HEK293 (cell line): ENCODE data around the gene RPGR.

Experiments
- CTCF ChIA-PET: fragments of 350-600 bp; formaldehyde crosslinking; extraction: SDS; loops from one replicate; lab custom pipeline; 2021; ENCODE audit warnings: antibody characterized with exemption; lab: Yijun Ruan, JAX
- POLR2A ChIA-PET: fragments of 300-600 bp; formaldehyde crosslinking; extraction: SDS; loops from one replicate; lab custom pipeline; 2020; ENCODE audit warnings: antibody characterized with exemption, inconsistent platforms; lab: Yijun Ruan, JAX
- H3K27ac ChIP-seq: fragments of 200-500 bp; sonication (Bioruptor generic); 2 replicates; pipeline ENCODE4 v1.5.1; 2014; ENCODE audit warnings: low read depth, low read length, control low read depth, inconsistent platforms; ENCODE audit errors: extremely low read depth
- H3K36me3 ChIP-seq, 2 experiments: fragments of 200-500 bp in 1 of 2; sonication (Bioruptor generic) in 1 of 2; 1 replicate in 1 of 2; 2 replicates in 1 of 2; pipeline ENCODE4 v1.5.1; 2014 to 2017; ENCODE audit warnings: inconsistent platforms in 2 of 2, low read length in 2 of 2; ENCODE audit not compliant: control insufficient read depth in 2 of 2, insufficient read depth in 1 of 2
- H3K4me1 ChIP-seq: fragments of 200-500 bp; sonication (Bioruptor generic); 2 replicates; pipeline ENCODE4 v1.5.1; 2014; ENCODE audit warnings: mild to moderate bottlenecking, low read length, inconsistent platforms; ENCODE audit not compliant: control insufficient read depth, insufficient read depth
- H3K4me3 ChIP-seq: 2 replicates; pipeline ENCODE4 v1.5.1; 2011; ENCODE audit warnings: low read depth, mild to moderate bottlenecking, control low read depth, low read length, moderate library complexity
- H3K9me3 ChIP-seq: fragments of 200-500 bp; sonication (Bioruptor generic); 2 replicates; pipeline ENCODE4 v1.5.1; 2014; ENCODE audit warnings: low read depth, low read length, inconsistent platforms; ENCODE audit not compliant: control insufficient read depth, insufficient read depth
- KLF7 ChIP-seq: fragments of 450-650 bp; formaldehyde crosslinking; IDR thresholded peaks from 2 replicates; pipeline ENCODE4 v1.5.1; 2016; ENCODE audit warnings: missing biosample characterization, missing genetic modification characterization, borderline replicate concordance
- KLF9 ChIP-seq: fragments of 450-650 bp; formaldehyde crosslinking; IDR thresholded peaks from 2 replicates; pipeline ENCODE4 v1.5.1; 2016; ENCODE audit warnings: missing biosample characterization, missing genetic modification characterization, low read depth
- SP3 ChIP-seq: fragments of 450-650 bp; formaldehyde crosslinking; IDR thresholded peaks from 2 replicates; pipeline ENCODE4 v1.5.1; 2016; ENCODE audit warnings: missing biosample characterization, missing genetic modification characterization
- ZBTB17 ChIP-seq: fragments of 450-650 bp; formaldehyde crosslinking; IDR thresholded peaks from 2 replicates; pipeline ENCODE4 v1.5.1; 2016; ENCODE audit warnings: missing biosample characterization, missing genetic modification characterization
- ZBTB8A ChIP-seq: fragments of 450-650 bp; formaldehyde crosslinking; IDR thresholded peaks from 2 replicates; pipeline ENCODE4 v1.5.1; 2016; ENCODE audit warnings: missing biosample characterization, missing genetic modification characterization
- ZNF114 ChIP-seq: fragments of 450-650 bp; formaldehyde crosslinking; IDR thresholded peaks from 2 replicates; pipeline ENCODE4 v1.5.0; 2017; ENCODE audit warnings: missing biosample characterization, missing genetic modification characterization
- ZNF274 ChIP-seq, 2 experiments: fragments of 200-500 bp in 1 of 2; fragments of 450-650 bp in 1 of 2; sonication (Bioruptor generic) in 1 of 2; formaldehyde crosslinking in 1 of 2; IDR thresholded peaks; 2 replicates each; pipeline versions ENCODE4 v1.5.1 to v1.6.1; 2014 to 2016; ENCODE audit warnings: borderline replicate concordance in 1 of 2, inconsistent platforms in 1 of 2, low read length in 1 of 2, missing biosample characterization in 1 of 2, missing genetic modification characterization in 1 of 2
- ZNF292 ChIP-seq: fragments of 450-650 bp; formaldehyde crosslinking; IDR thresholded peaks from 2 replicates; pipeline ENCODE4 v1.5.1; 2016; ENCODE audit warnings: low read depth, missing biosample characterization, missing genetic modification characterization, borderline replicate concordance
- ZNF302 ChIP-seq: fragments of 450-650 bp; formaldehyde crosslinking; IDR thresholded peaks from 2 replicates; pipeline ENCODE4 v1.5.1; 2016; ENCODE audit warnings: missing biosample characterization, missing genetic modification characterization, low read depth
- ZNF37A ChIP-seq: fragments of 450-650 bp; IDR thresholded peaks from 2 replicates; pipeline ENCODE4 v1.5.1; 2018; ENCODE audit warnings: missing biosample characterization, missing genetic modification characterization
- ZNF514 ChIP-seq: fragments of 450-650 bp; formaldehyde crosslinking; IDR thresholded peaks from 2 replicates; pipeline ENCODE4 v1.5.1; 2016; ENCODE audit warnings: missing biosample characterization, missing genetic modification characterization
- ZNF610 ChIP-seq: fragments of 450-650 bp; formaldehyde crosslinking; IDR thresholded peaks from 2 replicates; pipeline ENCODE4 v1.5.1; 2016; ENCODE audit warnings: missing biosample characterization, missing genetic modification characterization, borderline replicate concordance
- ZNF664 ChIP-seq: fragments of 450-650 bp; formaldehyde crosslinking; IDR thresholded peaks from 2 replicates; pipeline ENCODE4 v1.5.1; 2016; ENCODE audit warnings: missing biosample characterization, missing genetic modification characterization
- ZNF670 ChIP-seq: fragments of 450-650 bp; formaldehyde crosslinking; IDR thresholded peaks from 2 replicates; pipeline ENCODE4 v1.5.1; 2016; ENCODE audit warnings: missing biosample characterization, missing genetic modification characterization, low read depth
- ZNF677 ChIP-seq: fragments of 450-650 bp; IDR thresholded peaks from 2 replicates; pipeline ENCODE4 v1.5.0; 2018; ENCODE audit warnings: missing biosample characterization, mild to moderate bottlenecking, missing genetic modification characterization, moderate library complexity
- ZNF701 ChIP-seq: fragments of 450-650 bp; formaldehyde crosslinking; IDR thresholded peaks from 2 replicates; pipeline ENCODE4 v1.5.1; 2016; ENCODE audit warnings: missing biosample characterization, missing genetic modification characterization
- ZNF830 ChIP-seq: fragments of 450-650 bp; IDR thresholded peaks from 2 replicates; pipeline ENCODE4 v1.5.0; 2018; ENCODE audit warnings: missing biosample characterization, missing genetic modification characterization, low read depth, mild to moderate bottlenecking, moderate library complexity
- ZSCAN23 ChIP-seq: fragments of 450-650 bp; formaldehyde crosslinking; IDR thresholded peaks from 2 replicates; pipeline ENCODE4 v1.5.1; 2016; ENCODE audit warnings: missing biosample characterization, missing genetic modification characterization
- TF ChIP-seq, protein P1 (sequence below): fragments of 450-650 bp; formaldehyde crosslinking; IDR thresholded peaks from 2 replicates; pipeline ENCODE4 v1.5.1; 2016; ENCODE audit warnings: missing biosample characterization, missing genetic modification characterization
- TF ChIP-seq, protein P2 (sequence below): fragments of 450-650 bp; formaldehyde crosslinking; IDR thresholded peaks from 2 replicates; pipeline ENCODE4 v1.5.1; 2017; ENCODE audit warnings: missing biosample characterization, mild to moderate bottlenecking, missing genetic modification characterization, moderate library complexity

RPGR gene

DNA sequence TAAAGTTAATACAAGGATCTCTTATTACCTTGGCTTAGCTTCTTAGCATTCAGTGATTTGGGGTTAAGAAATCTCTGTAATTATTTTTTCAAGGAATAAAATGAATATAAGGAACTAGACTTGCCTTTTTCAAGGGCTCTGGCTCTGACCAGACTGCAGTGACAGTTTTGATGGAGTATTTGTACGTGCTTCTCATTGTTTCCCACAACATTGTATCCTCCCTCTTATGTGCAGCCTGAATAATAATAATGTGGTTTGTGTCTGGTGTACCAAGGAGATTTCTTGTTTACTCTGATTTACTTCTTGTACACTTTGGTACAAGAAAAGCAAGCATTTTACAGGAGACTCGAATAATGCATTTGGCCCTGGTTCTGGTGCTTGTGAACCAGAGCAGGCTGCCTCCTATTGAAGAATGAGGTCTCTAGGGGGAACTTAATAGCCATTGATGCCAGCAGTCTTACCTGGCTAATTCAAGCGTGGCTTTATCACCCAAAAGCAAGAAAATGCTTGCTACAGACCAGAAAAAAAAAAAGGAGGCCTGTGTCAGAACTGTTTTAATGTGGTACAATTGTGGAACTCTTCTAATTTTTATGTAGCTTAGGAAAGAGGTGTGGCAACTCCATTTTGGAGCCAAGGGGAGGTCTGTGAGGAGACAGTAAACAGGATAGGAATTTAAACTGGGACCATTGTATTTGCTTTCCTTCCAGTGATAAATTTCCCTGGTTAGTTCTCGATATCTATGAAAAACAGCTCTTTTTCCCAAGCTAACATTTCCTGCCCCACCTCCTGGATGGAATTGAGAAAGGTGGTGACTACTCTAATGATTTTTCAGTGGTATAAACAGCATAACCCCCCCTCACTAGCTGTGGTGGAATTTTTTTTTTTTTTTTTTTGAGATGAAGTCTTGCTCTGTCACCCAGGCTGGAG is 30.7 kb upstream of the RPGR start:
- TF ChIP-seq ZSCAN23 (tag by site-specific recombination) (no peak), ZNF610 (tag by site-specific recombination) (no peak), ZNF677 (tag by site-specific recombination) (no peak), ZNF302 (tag by site-specific recombination) (no peak), ZNF514 (no peak), KLF7 (no peak), ZNF670 (tag by site-specific recombination) (no peak), ZNF274 (IDR thresholded peaks at IDR 0.05; ENCODE audit: low read length) (no peak), ZNF274 (tag by site-specific recombination; IDR thresholded peaks at IDR 0.05; ENCODE audit: borderline replicate concordance) (no peak), KLF9 (tag by site-specific recombination) (no peak)
- TF ChIP-seq, protein P1, sequence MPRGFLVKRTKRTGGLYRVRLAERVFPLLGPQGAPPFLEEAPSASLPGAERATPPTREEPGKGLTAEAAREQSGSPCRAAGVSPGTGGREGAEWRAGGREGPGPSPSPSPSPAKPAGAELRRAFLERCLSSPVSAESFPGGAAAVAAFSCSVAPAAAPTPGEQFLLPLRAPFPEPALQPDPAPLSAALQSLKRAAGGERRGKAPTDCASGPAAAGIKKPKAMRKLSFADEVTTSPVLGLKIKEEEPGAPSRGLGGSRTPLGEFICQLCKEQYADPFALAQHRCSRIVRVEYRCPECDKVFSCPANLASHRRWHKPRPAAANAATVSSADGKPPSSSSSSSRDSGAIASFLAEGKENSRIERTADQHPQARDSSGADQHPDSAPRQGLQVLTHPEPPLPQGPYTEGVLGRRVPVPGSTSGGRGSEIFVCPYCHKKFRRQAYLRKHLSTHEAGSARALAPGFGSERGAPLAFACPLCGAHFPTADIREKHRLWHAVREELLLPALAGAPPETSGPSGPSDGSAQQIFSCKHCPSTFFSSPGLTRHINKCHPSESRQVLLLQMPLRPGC (tag by site-specific recombination): no peak
- TF ChIP-seq, protein P2, sequence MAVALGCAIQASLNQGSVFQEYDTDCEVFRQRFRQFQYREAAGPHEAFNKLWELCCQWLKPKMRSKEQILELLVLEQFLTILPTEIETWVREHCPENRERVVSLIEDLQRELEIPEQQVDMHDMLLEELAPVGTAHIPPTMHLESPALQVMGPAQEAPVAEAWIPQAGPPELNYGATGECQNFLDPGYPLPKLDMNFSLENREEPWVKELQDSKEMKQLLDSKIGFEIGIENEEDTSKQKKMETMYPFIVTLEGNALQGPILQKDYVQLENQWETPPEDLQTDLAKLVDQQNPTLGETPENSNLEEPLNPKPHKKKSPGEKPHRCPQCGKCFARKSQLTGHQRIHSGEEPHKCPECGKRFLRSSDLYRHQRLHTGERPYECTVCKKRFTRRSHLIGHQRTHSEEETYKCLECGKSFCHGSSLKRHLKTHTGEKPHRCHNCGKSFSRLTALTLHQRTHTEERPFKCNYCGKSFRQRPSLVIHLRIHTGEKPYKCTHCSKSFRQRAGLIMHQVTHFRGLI (tag by site-specific recombination): no peak
- TF ChIP-seq, all 188 proteins: peak for 0
- Histone ChIP-seq H3K9me3 (no peaks in the 10 kb centered on the region), H3K4me1 (no peaks in the 10 kb centered on the region), H3K27ac (no peak overlapping the region), H3K4me3 (no peak overlapping the region), H3K36me3 (no peaks in the 10 kb centered on the region)
- ChIA-PET POLR2A (no interaction called here), CTCF (interaction anchor here (0.5 to 0.7 kb wide), 3 partner anchors 10 to 120 kb away, joined by 3 read pairs; no protein-coding TSS in a partner anchor)

DNA sequence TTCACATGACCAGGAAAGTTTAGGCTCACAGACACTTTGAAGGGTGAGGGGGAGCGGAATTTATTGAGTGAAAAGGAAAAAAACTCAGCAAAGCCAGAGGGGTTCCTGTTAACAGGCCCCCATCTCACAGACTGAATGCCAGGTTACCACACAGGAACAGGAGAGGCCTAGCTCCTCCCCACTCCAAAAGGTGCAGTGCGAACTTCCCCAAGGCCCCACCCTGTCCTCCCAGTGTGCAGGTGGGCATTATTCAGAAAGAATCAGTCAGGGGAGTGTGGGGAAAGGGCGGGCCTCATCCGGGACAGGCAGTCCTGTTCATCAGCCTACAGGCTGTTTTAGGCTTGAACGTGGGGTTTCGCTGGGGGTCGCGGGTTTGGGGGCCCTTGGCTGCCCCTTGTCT is 29.1 kb upstream of the RPGR start:
- POLR2A ChIA-PET: no interaction called here
- no peak for TF ChIP-seq ZNF37A (tag by site-specific recombination)
- TF ChIP-seq ZBTB8A (tag by site-specific recombination): no peak
- no peak for TF ChIP-seq ZNF664 (tag by site-specific recombination)
- no peak for TF ChIP-seq ZBTB17
- no peak for TF ChIP-seq ZNF701 (tag by site-specific recombination)
- TF ChIP-seq ZNF292 (tag by site-specific recombination): no peak
- TF ChIP-seq ZNF830: no peak
- TF ChIP-seq SP3: no peak
- no peak for TF ChIP-seq ZNF114 (tag by site-specific recombination)
- TF ChIP-seq, all 188 proteins: peak for 0
- CTCF ChIA-PET: interaction anchor here (0.6 kb wide), 1 partner anchor 136 kb away, joined by 5 read pairs; the partner anchor contains the start of gene SRPX

More for the DNA sequence above, 29.1 kb upstream of the RPGR start:
- Histone ChIP-seq H3K36me3 (no peaks in the 10 kb centered on the region), H3K4me3 (no peak overlapping the region), H3K9me3 (no peaks in the 10 kb centered on the region), H3K4me1 (no peaks in the 10 kb centered on the region), H3K27ac (no peak overlapping the region)
